Right renal pelvis (tissue), 4 donors: Measurements from ENCODE around the gene GNGT1. TPM values are rescaled to one million over a fixed set of nuclear protein-coding genes. Genes with fewer than 3 reads are reported as not detected.
"Not testable (repeated sequence)": the region's sequence is repeated elsewhere in the genome, so short reads cannot be mapped to it uniquely, and the experiment has no call there.

ENCODE experiments used
- DNase-seq, 4 donors: peaks; one replicate each; pipeline ENCODE4 v3.0.0-alpha.2; 2013; ENCODE audit warnings: low read depth in 4 of 4, low spot score in 3 of 4, missing footprints in 1 of 4
- polyA plus RNA-seq, 4 donors: library from polyadenylated mRNA; unstranded; fragments of 120-200 nt; gene quantifications; one replicate each; pipeline ENCODE4 v1.2.1, GENCODE V29; 2013; ENCODE audit not compliant: insufficient read length in 4 of 4

The GNGT1 gene
- polyA plus RNA-seq, 4 donors, result 0.03 to 0.44 (median 0.11) TPM; not detected in 1

DNA sequence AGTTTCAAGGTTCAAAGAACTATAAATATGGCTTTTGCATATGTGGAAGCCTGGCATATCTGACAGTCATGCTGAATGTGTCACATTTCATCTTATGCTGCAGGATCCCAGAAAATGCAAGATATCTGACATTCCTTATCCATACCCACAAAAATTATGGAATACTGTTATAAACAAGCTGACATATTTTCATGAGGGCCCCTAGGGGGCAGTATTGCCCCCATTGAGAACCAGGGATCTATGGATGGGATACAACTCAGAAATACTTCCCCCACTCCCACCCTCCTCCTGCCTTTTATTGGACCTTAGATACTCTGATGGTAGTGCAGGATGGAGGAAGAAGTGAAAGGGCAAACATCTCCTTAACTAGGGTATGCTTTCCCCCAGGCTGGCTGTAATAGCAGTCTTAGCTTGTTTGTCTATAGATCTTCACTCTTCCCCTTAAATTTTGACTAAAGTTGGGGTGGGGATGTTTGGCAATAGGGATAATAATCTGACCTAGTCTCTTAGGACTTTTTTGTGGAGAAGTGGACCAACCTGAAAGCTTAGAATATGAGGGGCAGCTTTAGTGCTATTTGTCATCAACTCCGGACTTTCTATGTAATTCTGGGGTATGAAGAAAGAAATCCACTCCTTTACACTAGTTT lies 3.5 kb upstream of the GNGT1 start:
- no peak for DNase-seq

DNA sequence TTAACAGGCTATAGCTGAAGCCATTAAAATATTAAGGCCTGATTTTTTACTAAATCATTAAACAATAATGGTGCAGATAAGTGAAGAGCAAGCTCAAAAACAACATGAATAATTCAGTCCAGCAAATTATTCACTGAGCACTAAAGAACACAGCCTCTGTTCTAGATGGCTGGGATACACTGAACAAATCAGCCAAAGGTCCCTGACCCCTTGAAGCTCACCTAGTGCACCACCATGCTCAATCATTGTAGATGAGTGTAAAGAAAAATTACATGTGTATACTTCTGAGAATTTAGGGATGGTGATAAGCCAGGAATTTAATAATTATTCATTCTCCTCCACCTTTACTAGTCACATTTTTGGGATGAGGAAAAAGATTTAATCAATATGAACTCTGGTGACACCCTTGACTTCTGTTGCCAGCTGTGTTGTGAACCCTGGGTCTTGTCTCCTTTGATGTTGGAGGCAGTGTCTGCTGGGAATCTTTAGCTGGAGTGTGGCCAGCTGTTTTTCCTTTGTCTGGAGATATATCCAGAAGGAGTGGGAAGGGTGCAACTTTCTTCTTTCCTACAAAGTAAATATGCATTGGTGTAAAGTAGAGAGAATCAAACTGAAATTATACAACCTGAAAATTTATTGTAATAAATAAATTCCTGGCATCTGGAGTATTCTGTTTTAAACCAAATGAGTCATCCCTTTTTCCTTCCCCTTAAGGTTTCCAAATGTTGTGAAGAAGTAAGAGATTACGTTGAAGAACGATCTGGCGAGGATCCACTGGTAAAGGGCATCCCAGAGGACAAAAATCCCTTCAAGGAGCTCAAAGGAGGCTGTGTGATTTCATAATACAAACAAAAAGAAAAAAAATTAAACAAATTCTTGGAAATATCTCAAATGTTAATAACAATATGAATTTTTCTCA lies 4.0 kb downstream of the GNGT1 start:
- DNase-seq, result no peak

DNA sequence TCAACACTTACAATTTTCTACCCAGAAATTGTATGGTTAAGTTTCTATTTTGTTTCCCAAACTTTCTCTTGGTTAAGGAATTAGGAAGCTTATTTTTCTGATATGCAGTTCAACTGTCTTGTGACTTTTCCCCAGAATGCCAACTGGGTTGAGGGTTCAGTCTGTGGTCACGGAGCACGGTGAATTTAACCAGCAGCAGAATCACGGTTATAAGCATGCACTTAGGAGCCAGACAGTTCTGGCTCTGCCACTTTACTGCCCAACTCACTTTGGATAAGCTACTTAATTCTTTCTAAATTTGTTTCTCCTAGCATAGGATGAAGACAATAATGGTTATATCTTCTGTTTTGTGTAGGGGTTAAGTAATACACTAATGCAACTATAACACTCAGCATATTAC lies 4.9 kb downstream of the GNGT1 start:
- DNase-seq, result not testable (repeated sequence)

DNA sequence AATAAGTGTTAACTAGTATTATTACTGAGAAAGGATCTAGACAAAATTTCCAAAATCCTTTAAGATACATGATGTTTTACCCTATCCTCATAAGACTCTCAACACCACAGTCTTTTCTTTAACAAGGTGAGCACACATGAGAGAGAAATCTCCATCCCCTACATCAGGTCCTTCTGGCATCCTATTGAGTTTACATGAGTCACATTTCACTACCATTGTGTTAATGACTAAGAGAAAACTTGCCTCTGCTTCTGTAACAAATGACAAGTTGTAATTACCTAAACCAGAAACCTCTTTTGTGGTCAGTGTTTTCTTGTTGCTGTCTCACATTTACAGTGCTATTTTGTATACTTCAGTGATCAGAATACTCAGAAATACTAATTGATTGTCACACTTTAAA lies 5.3 kb downstream of the GNGT1 start:
- DNase-seq, result not testable (repeated sequence)

DNA sequence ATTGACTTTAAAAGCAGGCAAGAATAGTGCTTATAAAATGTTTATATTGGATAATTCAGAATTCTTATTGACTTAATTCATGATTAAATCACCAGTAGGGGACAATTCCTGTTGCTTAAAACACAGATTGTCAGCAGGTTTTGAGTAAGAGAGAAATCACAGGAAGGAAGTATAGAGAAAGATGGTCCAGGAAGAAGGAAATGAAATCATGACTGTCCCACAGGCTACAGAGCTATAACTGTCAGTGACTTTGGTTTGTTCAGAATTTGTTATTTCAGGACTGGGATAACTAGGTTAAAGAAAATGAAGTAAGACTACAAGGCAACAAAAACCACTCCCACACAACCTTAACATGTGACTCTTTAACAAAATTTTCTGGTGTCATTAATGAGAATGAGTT lies 6.8 kb downstream of the GNGT1 start:
- no peak for DNase-seq

DNA sequence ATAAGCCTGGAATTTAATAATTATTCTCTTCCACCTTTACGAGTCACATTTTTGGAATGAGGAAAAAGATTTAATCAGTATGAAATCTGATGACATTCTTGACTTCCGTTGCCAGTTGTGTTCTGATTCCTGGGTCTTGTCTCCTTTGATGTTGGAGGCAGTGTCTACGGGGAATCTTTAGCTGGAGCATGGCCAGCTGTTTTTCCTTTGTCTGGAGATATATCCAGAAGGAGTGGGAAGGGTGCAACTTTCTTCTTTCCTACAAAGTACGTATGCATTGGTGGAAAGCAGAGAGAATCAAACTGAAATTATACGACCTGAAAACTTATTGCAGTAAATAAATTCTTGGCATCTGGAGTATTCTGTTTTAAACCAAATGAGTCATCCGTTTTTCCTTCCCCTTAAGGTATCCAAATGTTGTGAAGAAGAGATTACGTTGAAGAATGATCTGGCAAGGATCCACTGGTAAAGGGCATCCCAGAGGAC lies 8.3 kb downstream of the GNGT1 start:
- no peak for DNase-seq

DNA sequence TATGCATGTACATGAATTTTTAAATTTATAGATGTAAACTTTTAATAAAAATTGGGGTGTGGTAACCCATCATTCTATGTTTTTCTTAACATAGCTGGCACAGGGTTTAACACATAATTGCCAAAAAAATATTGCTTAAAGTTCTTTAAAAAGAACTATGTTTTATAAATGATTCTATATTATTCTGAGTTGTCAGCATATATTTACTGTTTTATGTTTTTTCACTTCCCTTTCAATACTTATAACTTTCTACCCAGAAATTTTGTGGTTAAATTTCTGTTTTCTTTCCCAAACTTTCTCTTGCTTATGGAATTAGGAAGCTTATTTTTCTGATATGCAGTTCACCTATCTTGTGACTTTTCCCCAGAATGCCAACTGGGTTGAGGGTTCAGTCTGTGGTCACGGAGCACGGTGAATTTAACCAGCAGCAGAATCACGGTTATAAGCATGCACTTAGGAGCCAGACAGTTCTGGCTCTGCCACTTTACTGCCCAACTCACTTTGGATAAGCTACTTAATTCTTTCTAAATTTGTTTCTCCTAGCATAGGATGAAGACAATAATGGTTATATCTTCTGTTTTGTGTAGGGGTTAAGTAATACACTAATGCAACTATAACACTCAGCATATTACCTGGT lies 9.0 kb downstream of the GNGT1 start:
- not testable (repeated sequence) for DNase-seq

DNA sequence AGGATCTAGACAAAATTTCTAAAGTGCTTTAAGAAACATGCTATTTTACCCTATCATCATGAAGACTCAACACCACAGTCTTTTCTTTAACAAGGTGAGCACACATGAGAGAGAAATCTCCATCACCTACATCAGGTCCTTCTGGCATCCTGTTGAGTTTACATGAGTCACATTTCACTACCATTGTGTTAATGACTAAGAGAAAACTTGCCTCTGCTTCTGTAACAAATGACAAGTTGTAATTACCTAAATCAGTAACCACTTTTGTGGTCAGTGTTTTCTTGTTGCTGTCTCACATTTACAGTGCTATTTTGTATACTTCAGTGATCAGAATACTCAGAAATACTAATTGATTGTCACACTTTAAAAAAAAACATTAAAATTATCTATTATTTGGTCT lies 9.5 kb downstream of the GNGT1 start:
- not testable (repeated sequence) for DNase-seq

DNA sequence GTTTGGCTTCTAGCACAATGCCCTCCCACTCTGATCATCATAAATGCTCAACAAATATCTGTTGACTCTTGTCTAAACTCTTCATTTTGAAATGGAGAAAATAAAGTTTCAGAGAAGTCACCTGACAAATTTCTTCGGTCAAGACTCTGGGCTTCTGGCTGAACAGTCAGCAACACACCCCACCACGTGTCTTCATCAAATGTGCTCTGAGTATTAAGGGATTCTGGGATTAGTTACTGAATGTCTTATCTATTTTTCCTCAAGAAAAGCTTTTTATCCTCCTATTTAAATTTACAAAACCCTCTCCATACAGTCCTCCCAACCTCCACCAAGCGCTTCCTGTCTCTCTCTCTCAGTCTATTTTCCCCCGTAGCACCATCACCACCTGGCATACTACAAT lies 9.9 kb downstream of the GNGT1 start:
- DNase-seq, result not testable (repeated sequence)

DNA sequence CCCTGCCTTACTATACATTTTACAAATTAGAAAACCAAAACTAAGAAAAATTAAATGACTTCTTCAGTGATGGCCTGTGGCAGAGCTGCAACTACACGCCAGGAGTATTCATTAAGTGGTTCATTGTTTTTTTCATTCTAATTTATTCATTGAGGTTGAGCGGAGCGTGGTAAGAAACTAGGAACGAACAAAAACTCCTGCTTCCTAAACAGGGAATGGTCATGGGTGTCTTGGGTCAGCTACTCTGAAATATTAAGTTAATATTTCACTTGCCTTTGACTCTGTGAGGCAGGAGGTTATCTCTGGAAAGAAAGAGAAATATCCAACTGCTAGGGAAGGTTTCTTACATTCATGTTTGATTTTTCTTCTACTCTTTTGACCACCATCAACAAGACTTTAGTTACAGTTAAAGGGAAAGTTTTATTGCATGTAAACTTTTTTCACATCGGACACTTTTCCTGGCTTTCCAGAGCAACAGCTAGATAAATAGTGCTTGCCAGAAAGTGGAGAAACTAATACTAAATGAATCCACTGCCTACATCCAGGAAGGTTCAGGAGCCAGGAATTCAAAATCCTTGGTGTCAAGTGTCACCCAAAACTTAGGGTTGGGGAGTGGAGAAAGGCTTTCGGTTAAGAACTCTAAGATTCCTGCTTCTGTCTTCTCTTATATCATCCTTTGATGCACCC lies 14.3 kb downstream of the GNGT1 start:
- no peak for DNase-seq

DNA sequence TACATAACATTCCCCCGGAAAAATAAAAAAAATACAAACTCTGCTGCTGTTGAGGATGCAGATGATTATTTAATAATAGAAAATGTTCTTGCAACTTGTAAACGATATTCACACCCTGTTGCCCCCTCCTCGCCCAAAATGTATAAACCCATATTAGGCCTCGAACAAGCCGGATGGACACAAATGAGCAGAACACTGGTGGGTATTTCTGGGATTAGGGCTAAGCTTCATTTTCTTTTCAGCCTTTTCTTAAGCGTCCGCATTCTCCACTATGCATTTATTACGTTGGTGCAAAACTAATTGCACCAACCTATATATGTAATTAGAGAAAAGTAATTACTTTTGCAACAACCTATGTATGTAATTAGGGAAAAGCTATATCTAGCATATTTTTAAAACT lies 14.8 kb downstream of the GNGT1 start:
- DNase-seq, result no peak

DNA sequence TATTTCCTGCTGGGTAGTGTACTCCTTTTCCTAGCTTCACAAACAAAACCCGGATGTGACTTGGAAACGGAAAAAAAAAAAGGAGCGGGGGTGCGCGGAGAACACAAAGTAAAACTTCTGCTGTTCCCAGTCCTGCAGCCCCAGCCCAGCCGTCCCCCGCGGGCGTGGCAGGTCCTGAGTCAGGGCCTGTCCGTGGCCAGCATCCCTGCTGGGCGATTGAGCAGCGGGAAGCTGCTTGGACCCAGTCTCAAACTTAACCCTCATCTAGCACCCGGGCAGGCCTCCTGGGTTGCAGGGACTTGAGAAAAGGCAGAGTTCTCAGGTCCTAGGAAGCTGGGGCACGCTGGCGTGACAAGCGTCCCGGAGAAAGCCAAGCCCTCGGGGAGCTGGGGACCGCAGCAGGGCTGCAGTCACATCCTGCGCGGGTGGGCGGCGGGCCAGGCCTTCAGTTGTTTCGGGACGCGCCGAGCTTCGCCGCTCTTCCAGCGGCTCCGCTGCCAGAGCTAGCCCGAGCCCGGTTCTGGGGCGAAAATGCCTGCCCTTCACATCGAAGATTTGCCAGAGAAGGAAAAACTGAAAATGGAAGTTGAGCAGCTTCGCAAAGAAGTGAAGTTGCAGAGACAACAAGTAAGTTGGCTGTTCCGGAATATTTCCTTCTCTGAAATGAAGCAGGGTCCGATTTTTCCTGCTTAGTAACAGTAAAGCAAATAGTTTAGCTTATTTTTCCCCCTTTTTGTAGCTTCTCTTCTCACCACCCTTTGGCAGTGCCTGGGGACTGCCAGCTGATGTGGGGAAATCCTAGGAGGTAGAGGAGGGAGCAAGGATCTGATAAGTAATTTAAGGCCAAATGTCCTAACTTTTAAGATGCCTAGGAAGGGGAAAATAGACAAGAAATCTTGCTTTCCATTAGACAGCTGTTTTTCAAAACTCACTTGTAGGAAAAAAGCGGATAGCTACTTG lies 15.5 kb downstream of the GNGT1 start, which contains the start of gene GNG11:
Gene GNG11, plus strand, starts transcription at position 129 of the 960 bp plus-strand sequence. Its CDS starts 403 bp downstream, at position 532.
- peak in 3 of 4 donors; percentile 49 to 72 (median 56) for DNase-seq

DNA sequence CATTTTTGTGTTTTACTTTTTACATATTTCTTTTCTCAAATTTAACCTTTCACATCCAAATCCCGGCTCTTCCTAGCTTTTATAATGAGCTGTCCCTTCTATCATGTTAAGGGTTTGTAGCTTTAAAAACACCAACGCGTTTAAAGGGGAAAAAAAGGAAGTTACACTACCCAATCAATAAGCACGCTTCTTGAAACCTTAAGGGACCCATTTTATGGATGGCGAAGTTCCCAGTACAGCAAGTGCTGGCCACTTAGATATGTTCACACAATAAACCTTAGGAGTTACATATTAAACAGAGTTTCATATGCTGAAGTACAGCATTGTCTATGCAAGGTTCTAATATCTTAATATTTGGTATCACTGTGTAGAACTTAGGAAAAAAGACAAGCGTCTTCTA lies 16.9 kb downstream of the GNGT1 start:
- DNase-seq, result no peak

DNA sequence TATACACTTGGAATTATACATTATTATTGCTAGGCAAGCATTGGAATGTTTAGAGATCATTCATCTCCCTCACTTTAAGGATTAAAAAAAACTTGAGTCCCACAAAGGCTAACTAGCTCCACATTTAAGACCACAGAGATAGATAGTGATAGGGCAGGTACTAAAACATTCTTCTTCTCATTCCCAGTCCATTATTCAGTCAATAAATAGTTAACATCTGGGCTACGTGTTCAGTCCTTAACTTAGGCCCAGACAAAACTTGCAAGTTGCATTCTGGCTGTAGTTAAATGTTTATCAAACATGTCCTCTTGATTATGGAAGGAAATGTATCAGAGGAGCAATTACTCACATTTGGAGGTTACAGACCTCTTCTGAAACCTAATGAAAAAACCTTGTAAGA lies 17.6 kb downstream of the GNGT1 start:
- DNase-seq, result no peak

DNA sequence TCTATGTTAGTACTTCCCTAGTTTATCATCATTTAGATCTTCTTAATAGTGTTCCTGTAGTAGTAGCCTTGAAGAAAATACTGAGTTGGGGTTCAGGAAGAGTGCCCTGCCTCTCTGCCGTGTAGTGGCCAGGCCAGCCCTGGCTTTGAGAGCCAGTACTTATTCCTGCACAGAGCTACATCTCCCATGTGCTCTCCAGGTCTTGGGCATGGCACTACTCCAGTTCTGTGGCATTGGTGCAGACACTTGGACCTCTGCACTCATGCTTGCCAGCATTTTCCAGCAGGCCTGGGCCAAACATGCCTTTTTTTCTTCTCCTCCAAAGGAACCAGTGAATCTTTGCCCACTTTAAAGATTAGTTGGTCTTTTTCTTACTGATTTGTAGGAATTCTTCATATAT lies 20.4 kb downstream of the GNGT1 start:
- DNase-seq, result no peak

DNA sequence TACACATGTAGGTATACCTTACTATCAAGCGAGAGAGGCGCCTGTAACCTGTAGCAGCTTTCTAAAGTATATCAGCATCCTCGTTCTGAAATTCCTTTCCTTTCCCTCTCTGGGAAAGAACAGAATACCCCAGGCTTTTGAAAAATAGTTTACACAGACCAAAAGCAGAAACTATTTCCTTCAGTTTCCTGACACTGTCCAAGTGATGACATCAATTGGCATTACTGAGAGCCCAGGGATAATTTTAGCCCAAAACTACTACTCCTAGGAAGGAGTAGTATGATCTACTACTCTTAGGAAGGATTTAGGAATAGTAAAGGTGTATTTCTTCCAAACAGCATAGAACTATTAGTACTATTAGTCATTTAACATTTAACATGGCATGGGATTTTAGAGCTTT lies 21.2 kb downstream of the GNGT1 start:
- DNase-seq, result no peak

DNA sequence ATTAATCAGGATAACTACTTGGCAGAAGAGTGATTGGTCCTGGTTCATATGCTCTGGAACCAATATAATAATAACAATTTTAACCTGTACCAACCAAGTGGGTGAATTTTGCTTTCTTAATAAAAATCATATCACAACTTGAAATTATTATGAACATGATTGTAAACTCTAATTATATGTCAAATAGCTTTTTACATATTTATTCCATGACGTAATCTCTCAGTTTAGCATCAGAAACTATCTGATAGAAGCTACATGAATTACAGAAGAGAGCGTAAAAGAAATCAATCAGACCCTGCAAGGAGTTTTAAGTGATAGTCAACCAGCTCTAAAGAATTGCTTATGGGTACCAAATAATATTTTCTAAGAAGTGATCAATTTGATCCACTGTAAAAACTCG lies 25.3 kb downstream of the GNGT1 start:
- no peak for DNase-seq

DNA sequence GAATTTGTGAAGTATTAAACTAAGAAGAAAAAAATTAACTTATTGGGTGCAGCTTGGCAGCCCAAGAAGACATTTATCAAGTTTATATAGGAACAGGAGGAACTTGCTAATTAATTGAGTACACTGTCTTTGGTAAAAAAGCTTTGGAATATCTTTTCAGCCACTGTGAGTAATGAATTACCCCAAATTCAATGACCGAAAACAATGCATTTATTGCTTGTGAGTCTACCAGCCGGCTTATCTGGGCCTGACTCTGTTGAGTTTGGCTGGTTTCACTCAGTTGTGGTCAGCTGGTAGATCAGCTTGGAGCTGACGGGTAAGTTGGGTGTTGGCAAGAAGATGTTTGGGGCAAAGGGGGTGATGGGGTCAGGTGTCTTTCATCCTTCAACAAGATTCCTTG lies 26.8 kb downstream of the GNGT1 start:
- no peak for DNase-seq

DNA sequence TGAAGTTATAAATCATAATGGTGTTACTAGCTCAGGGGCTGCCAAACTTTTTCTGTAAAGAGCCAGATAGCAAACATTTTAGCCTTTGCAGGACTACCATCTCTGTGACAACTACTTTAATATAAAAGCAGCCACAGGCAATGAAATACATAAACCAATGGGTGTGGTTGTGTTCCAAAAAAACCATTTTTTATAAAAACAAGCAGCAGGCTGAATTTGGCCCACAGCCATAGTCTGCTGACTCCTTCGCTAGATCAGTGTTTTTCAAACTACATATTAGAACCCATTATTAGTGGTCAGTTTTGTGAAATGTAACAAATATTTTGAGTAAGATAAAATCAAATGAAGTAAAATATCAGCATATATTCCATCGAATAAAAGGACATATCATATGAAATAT lies 28.7 kb downstream of the GNGT1 start:
- DNase-seq, result no peak

DNA sequence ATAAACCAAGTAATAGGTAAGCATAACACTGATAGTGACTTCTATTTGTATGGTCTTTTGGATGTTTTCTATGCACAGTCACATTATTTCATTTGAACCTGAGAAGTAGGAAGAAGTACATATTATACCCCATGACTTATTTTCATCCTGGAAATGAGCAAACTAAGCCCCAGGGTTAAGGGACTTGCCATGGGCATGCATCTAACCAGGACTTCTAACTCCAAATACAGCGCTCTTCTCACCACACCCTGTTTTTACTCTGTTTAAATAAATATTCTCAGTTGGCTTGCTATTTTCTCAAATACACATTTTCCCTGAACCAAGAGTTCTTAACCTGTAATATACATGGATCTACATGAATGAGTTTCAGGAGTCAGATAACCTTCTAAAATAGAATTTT lies 31.5 kb downstream of the GNGT1 start:
- no peak for DNase-seq
